Progenitor cell of endocrine pancreas (in vitro differentiated cells): ENCODE results near the gene USP6NL. TPM values are rescaled to one million over a fixed set of nuclear protein-coding genes. Genes with fewer than 3 reads are reported as not detected.

Experiments
- DNase-seq: peaks from one replicate; pipeline ENCODE4 v3.0.0; 2021; ENCODE audit warnings: low spot score; ENCODE audit not compliant: unreplicated experiment
- H3K27ac Mint-ChIP-seq: 2 replicates; pipeline ENCODE4 v1.8.0; 2021; ENCODE audit warnings: mild to moderate bottlenecking, moderate library complexity, mixed read lengths
- H3K27me3 Mint-ChIP-seq: 2 replicates; pipeline ENCODE4 v1.8.0; 2021; ENCODE audit warnings: mixed read lengths
- H3K36me3 Mint-ChIP-seq: 2 replicates; pipeline ENCODE4 v1.8.0; 2022; ENCODE audit warnings: mixed read lengths; ENCODE audit not compliant: insufficient read depth
- H3K4me1 Mint-ChIP-seq: 2 replicates; pipeline ENCODE4 v1.8.0; 2021; ENCODE audit warnings: low read depth, mixed read lengths
- H3K4me3 Mint-ChIP-seq: 2 replicates; pipeline ENCODE4 v1.8.0; 2021; ENCODE audit warnings: low read depth, mild to moderate bottlenecking, moderate library complexity, mixed read lengths
- H3K9me3 Mint-ChIP-seq: 2 replicates; pipeline ENCODE4 v1.8.0; 2021; ENCODE audit warnings: low read depth, mixed read lengths
- CTCF ChIP-seq: fragments of 200-600 bp; sonication (generic); IDR thresholded peaks from one replicate; pipeline ENCODE4 v1.5.0; 2021; ENCODE audit warnings: antibody characterized with exemption, mild to moderate bottlenecking; ENCODE audit not compliant: unreplicated experiment
- total RNA-seq: library from RNA; stranded (reverse); gene quantifications from 2 replicates; pipeline ENCODE4 v1.2.1, GENCODE V29; 2021

USP6NL gene
- total RNA-seq, 1 donor from 2014 or later = 37.3 TPM

GRCh38 chr10:11578802-11579255, 32.6 kb downstream of the USP6NL start:
- H3K4me3 Mint-ChIP-seq = no peak overlapping the region
- H3K27me3 Mint-ChIP-seq = no peaks in the 10 kb centered on the region
- no peak for DNase-seq
- no peak for TF ChIP-seq CTCF
- H3K27ac Mint-ChIP-seq = no peak overlapping the region
- H3K9me3 Mint-ChIP-seq = no peaks in the 10 kb centered on the region
- peaks cover 3% of the 10 kb centered on the region for H3K36me3 Mint-ChIP-seq
- peaks cover 14% of the 10 kb centered on the region for H3K4me1 Mint-ChIP-seq

DNA sequence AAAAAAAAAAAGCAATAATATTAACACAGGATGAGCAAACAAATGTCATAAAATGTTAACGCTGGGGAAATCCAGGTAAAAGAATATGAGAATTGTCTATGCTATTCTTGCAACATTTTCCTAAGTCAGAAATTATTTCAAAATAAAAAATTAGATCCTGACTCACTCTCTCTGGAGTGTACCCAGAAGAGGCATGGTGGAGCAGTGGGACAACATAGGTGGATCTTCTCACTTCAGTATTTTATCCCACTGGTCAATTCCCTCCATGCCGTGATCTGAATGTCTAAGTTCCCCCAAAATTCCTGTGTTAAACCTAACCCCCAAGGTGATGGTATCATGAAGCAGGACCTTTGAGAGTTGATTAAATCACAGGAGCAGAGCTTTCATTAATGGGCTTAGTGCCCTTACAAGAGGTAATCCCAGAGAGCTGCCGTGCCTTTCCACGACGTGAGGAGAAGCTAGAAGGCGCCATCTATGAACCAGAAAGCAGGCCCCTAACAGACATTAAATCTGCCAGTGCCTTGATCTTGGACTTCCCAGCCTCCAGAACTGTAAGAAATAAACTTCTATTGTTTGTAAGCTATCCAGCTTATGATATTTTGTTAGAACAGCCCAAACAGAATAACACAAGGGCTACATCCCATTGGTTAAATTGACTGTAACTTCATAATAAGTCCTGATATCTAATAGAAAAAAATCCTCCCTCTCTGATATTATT, 35.2 kb downstream of the USP6NL start:
- DNase-seq = no peak
- TF ChIP-seq CTCF = no peak
- peaks cover 18% of the 10 kb centered on the region for H3K4me1 Mint-ChIP-seq
- H3K27ac Mint-ChIP-seq = no peak overlapping the region
- H3K4me3 Mint-ChIP-seq = no peak overlapping the region
- H3K36me3 Mint-ChIP-seq = peaks cover under 1% of the 10 kb centered on the region
- no peaks in the 10 kb centered on the region for H3K9me3 Mint-ChIP-seq
- no peaks in the 10 kb centered on the region for H3K27me3 Mint-ChIP-seq

GRCh38 chr10:11573497-11573896, 38.0 kb downstream of the USP6NL start:
- DNase-seq = no peak
- Mint-ChIP-seq H3K4me3 (no peak overlapping the region), H3K9me3 (peaks cover 2% of the 10 kb centered on the region), H3K27ac (peak overlapping the region; percentile 8), H3K4me1 (peaks cover 10% of the 10 kb centered on the region), H3K36me3 (peaks cover 2% of the 10 kb centered on the region), H3K27me3 (no peaks in the 10 kb centered on the region)
- TF ChIP-seq CTCF = no peak

DNA sequence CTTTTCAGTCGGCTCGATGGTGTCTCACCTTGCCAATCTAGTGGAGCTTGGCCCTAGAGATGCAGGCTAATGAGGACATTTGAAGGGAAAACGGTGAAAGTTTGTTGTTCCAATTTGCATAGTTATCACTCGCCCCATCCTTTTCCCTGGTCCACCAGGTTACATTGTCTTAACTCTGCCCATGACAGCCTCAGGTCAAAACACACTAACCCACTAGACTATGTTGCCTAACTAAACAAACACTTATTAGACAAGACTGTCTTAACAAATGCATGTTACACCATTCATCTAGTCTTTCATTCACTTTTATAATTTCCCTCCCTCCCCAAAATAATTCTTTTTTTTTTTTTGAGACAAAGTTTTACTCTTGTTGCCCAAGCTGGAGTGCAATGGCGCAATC, 40.7 kb downstream of the USP6NL start:
- Mint-ChIP-seq H3K4me1 (peaks cover 17% of the 10 kb centered on the region), H3K4me3 (no peak overlapping the region), H3K36me3 (peaks cover 4% of the 10 kb centered on the region), H3K9me3 (peaks cover 2% of the 10 kb centered on the region), H3K27me3 (no peaks in the 10 kb centered on the region), H3K27ac (no peak overlapping the region)
- no peak for DNase-seq
- TF ChIP-seq CTCF = no peak

GRCh38 chr10:11569471-11569870, 42.0 kb downstream of the USP6NL start:
- no peak for TF ChIP-seq CTCF
- peak overlapping the region; percentile 42 for H3K27ac Mint-ChIP-seq

More at GRCh38 chr10:11569471-11569870, 42.0 kb downstream of the USP6NL start:
- Mint-ChIP-seq H3K36me3 (peaks cover 6% of the 10 kb centered on the region), H3K27me3 (no peaks in the 10 kb centered on the region), H3K4me3 (no peak overlapping the region), H3K4me1 (peaks cover 18% of the 10 kb centered on the region), H3K9me3 (peaks cover 2% of the 10 kb centered on the region)
- no peak for DNase-seq
